ENCODE data around the gene RAB3GAP1.

RAB3GAP1 gene

GRCh38 chr2:135005753-135006152, 46.3 kb upstream of the RAB3GAP1 start:
- no peaks in the 10 kb centered on the region for H3K36me3 ChIP-seq (ENCODE audit: insufficient read depth, low read length)
- no peaks in the 10 kb centered on the region for H3K79me2 ChIP-seq (ENCODE audit: insufficient read depth, low read length)
- peaks cover 4% of the 10 kb centered on the region for H3K4me1 ChIP-seq (ENCODE audit: insufficient read depth, low read length, severe bottlenecking)
- no peak overlapping the region for H3K4me3 ChIP-seq (ENCODE audit: low read depth, low read length, poor library complexity, severe bottlenecking)
- H3K9me3 ChIP-seq (ENCODE audit: low read length) = no peaks in the 10 kb centered on the region
- no peaks in the 10 kb centered on the region for H4K20me1 ChIP-seq (ENCODE audit: insufficient read depth, low read length)
- no peak for TF ChIP-seq EZH2 (IDR thresholded peaks at IDR 0.05; ENCODE audit: borderline replicate concordance, low read length)
- TF ChIP-seq, protein P1, sequence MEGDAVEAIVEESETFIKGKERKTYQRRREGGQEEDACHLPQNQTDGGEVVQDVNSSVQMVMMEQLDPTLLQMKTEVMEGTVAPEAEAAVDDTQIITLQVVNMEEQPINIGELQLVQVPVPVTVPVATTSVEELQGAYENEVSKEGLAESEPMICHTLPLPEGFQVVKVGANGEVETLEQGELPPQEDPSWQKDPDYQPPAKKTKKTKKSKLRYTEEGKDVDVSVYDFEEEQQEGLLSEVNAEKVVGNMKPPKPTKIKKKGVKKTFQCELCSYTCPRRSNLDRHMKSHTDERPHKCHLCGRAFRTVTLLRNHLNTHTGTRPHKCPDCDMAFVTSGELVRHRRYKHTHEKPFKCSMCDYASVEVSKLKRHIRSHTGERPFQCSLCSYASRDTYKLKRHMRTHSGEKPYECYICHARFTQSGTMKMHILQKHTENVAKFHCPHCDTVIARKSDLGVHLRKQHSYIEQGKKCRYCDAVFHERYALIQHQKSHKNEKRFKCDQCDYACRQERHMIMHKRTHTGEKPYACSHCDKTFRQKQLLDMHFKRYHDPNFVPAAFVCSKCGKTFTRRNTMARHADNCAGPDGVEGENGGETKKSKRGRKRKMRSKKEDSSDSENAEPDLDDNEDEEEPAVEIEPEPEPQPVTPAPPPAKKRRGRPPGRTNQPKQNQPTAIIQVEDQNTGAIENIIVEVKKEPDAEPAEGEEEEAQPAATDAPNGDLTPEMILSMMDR (IDR thresholded peaks at IDR 0.05; ENCODE audit: low read length) = no peak
- no peak overlapping the region for H2AFZ ChIP-seq (ENCODE audit: low read length)
- H3F3A ChIP-seq (ENCODE audit: insufficient read depth, low read length) = no peaks in the 10 kb centered on the region
- no peak overlapping the region for H3K9ac ChIP-seq (ENCODE audit: low read length)
- no peaks in the 10 kb centered on the region for H3K9me2 ChIP-seq (ENCODE audit: low read depth, low read length)
- no peak overlapping the region for H3K27ac ChIP-seq (ENCODE audit: low read depth, low read length, poor library complexity, severe bottlenecking)
- H3K27me3 ChIP-seq (ENCODE audit: insufficient read depth, low read length) = no peaks in the 10 kb centered on the region
- H3K4me2 ChIP-seq (ENCODE audit: low read length) = no peak overlapping the region

- Histone ChIP-seq H3F3A (ENCODE audit: insufficient read depth, low read length) (no peaks in the 10 kb centered on the region), H3K4me3 (ENCODE audit: low read depth, low read length, poor library complexity, severe bottlenecking) (no peak overlapping the region), H3K9me3 (ENCODE audit: low read length) (no peaks in the 10 kb centered on the region), H3K79me2 (ENCODE audit: insufficient read depth, low read length) (no peaks in the 10 kb centered on the region), H3K4me2 (ENCODE audit: low read length) (no peak overlapping the region), H3K4me1 (ENCODE audit: insufficient read depth, low read length, severe bottlenecking) (no peaks in the 10 kb centered on the region), H2AFZ (ENCODE audit: low read length) (no peak overlapping the region), H3K27ac (ENCODE audit: low read depth, low read length, poor library complexity, severe bottlenecking) (no peak overlapping the region), H3K27me3 (ENCODE audit: insufficient read depth, low read length) (no peaks in the 10 kb centered on the region), H3K36me3 (ENCODE audit: insufficient read depth, low read length) (no peaks in the 10 kb centered on the region), H4K20me1 (ENCODE audit: insufficient read depth, low read length) (no peaks in the 10 kb centered on the region), H3K9ac (ENCODE audit: low read length) (no peak overlapping the region), H3K9me2 (ENCODE audit: low read depth, low read length) (no peaks in the 10 kb centered on the region)
- no peak for TF ChIP-seq EZH2 (IDR thresholded peaks at IDR 0.05; ENCODE audit: borderline replicate concordance, low read length)
- TF ChIP-seq, protein P1 (IDR thresholded peaks at IDR 0.05; ENCODE audit: low read length) = no peak
These were observed 42.8 kb upstream of the RAB3GAP1 start for GRCh38 chr2:135009339-135009738.

GRCh38 chr2:135010200-135010942, 41.7 kb upstream of the RAB3GAP1 start:
- no peak overlapping the region for H3K4me3 ChIP-seq (ENCODE audit: low read depth, low read length, poor library complexity, severe bottlenecking)
- no peak overlapping the region for H3K27ac ChIP-seq (ENCODE audit: low read depth, low read length, poor library complexity, severe bottlenecking)
- no peak overlapping the region for H2AFZ ChIP-seq (ENCODE audit: low read length)
- no peaks in the 10 kb centered on the region for H3K27me3 ChIP-seq (ENCODE audit: insufficient read depth, low read length)
- no peaks in the 10 kb centered on the region for H3K4me1 ChIP-seq (ENCODE audit: insufficient read depth, low read length, severe bottlenecking)
- H3K9me3 ChIP-seq (ENCODE audit: low read length) = no peaks in the 10 kb centered on the region
- H3K4me2 ChIP-seq (ENCODE audit: low read length) = no peak overlapping the region
- no peaks in the 10 kb centered on the region for H3K36me3 ChIP-seq (ENCODE audit: insufficient read depth, low read length)
- H3K9ac ChIP-seq (ENCODE audit: low read length) = no peak overlapping the region
- no peaks in the 10 kb centered on the region for H4K20me1 ChIP-seq (ENCODE audit: insufficient read depth, low read length)
- H3F3A ChIP-seq (ENCODE audit: insufficient read depth, low read length) = no peaks in the 10 kb centered on the region
- no peak for TF ChIP-seq EZH2 (IDR thresholded peaks at IDR 0.05; ENCODE audit: borderline replicate concordance, low read length)
- TF ChIP-seq, protein P1 (IDR thresholded peaks at IDR 0.05; ENCODE audit: low read length) = no peak
- no peaks in the 10 kb centered on the region for H3K9me2 ChIP-seq (ENCODE audit: low read depth, low read length)
- no peaks in the 10 kb centered on the region for H3K79me2 ChIP-seq (ENCODE audit: insufficient read depth, low read length)

All from OCI-LY1 (cell line).